CD4-positive, alpha-beta T cell treated with Interleukin-2 at 100 ng/mL for 4 hours (primary cell): ENCODE measurements around the gene HIVEP3.

Experiments
- DNase-seq: peaks from one replicate; pipeline ENCODE4 v3.0.0-alpha.2; 2020; ENCODE audit warnings: low spot score

HIVEP3 gene

GRCh38 chr1:41483001-41483850 is 435.5 kb downstream of the HIVEP3 start:
- DNase-seq = no peak

GRCh38 chr1:41482001-41482765 is 436.5 kb downstream of the HIVEP3 start:
- no peak for DNase-seq

GRCh38 chr1:41481109-41481775 is 437.5 kb downstream of the HIVEP3 start:
- no peak for DNase-seq

- DNase-seq = no peak
Observed at GRCh38 chr1:41480204-41481108, 438.3 kb downstream of the HIVEP3 start.

- DNase-seq = no peak
Observed at GRCh38 chr1:41479808-41480160, 438.9 kb downstream of the HIVEP3 start.

- no peak for DNase-seq
Observed at GRCh38 chr1:41479000-41479807, 439.5 kb downstream of the HIVEP3 start.

GRCh38 chr1:41478118-41478748 is 440.5 kb downstream of the HIVEP3 start:
- no peak for DNase-seq

GRCh38 chr1:41476807-41477361 is 441.8 kb downstream of the HIVEP3 start:
- DNase-seq = no peak

GRCh38 chr1:41475859-41476567 is 442.7 kb downstream of the HIVEP3 start:
- DNase-seq = no peak

GRCh38 chr1:41475346-41475745 is 443.4 kb downstream of the HIVEP3 start:
- DNase-seq = no peak

- no peak for DNase-seq
Observed at GRCh38 chr1:41474490-41475271, 444.0 kb downstream of the HIVEP3 start.

GRCh38 chr1:41473738-41474362 is 444.9 kb downstream of the HIVEP3 start:
- no peak for DNase-seq

GRCh38 chr1:41471658-41472057 is 447.1 kb downstream of the HIVEP3 start:
- no peak for DNase-seq

- DNase-seq = no peak
Observed at GRCh38 chr1:41469706-41470105, 449.0 kb downstream of the HIVEP3 start.

GRCh38 chr1:41468122-41468762 is 450.5 kb downstream of the HIVEP3 start:
- no peak for DNase-seq

- DNase-seq = no peak
Observed at GRCh38 chr1:41467673-41468072, 451.0 kb downstream of the HIVEP3 start.

GRCh38 chr1:41466146-41466545 is 452.6 kb downstream of the HIVEP3 start:
- DNase-seq = no peak

- DNase-seq = no peak
Observed at GRCh38 chr1:41465741-41466140, 453.0 kb downstream of the HIVEP3 start.
